EH (cell line): ENCODE results near the gene CYCS.
"Not testable (repeated sequence)": the region's sequence is repeated elsewhere in the genome, so short reads cannot be mapped to it uniquely, and the experiment has no call there.

Source experiments
- DNase-seq: peaks from one replicate; pipeline ENCODE4 v3.0.0-alpha.2; 2015; ENCODE audit warnings: low read depth

The CYCS gene

GRCh38 chr7:25118048-25118753 lies 6.9 kb downstream of the CYCS start:
- DNase-seq, result no peak

DNA sequence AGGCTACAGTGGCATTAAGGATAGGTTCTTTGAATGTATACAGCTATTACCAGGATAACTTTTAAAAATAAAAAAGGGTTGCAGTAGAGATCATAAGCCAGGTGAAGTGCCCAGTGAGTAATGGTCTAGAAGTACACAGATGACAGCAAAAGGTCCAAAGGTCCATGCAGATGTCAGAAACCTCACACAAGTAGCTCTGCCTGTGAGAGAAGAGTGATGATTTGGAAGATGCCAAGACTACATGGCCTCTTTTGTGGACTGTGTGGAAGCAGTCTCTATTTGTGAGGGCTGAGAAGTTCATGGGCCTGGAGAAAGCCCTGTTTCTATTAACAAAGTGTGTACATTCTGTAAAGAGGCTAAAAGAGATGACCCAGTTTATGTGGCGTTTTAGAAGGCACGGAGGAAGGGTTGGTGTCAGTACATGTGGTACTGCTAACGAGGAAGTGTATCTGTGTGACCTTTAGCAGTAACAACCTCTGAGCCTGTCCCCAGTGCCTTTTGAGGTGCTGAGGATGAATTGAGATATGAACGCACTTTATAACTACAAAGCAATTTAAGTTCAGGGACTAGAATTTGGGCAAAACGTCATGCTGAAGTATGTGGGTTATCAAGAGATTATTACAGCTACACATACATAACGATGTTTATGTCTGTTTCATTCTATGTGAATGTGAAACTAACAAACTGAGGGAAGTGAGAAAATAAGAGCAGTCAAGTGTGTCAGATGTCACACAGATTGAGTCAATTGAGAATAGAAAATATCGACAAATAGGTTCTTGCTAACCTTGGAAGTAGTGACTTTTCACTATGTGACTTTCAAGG lies 7.6 kb downstream of the CYCS start:
- no peak for DNase-seq

- no peak for DNase-seq
Observed at GRCh38 chr7:25116621-25117020, 8.4 kb downstream of the CYCS start.

- DNase-seq, result not testable (repeated sequence)
Observed at GRCh38 chr7:25110514-25110913, 14.5 kb downstream of the CYCS start.

GRCh38 chr7:25109276-25109675 lies 15.8 kb downstream of the CYCS start:
- no peak for DNase-seq

DNA sequence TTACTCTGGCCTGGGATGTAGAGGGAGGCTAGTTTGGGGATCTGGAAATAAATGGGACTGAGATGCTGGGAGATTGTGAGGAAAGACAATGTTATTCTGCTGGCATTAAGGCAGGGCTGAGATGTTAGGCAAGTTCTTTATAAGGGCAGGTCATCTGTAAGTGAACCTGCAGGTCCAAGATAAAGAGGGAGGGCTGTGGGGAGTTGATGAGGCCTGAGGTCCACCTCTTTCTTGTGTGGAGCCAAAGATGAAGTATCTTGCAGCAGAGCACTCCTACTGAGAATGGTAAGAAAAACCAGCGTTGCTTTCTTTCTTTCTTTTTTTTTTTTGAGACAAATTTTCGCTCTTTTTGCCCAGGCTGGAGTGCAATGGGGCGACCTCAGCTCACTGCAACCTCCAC lies 19.1 kb downstream of the CYCS start:
- no peak for DNase-seq

- DNase-seq, result no peak
Observed at GRCh38 chr7:25103773-25104172, 21.3 kb downstream of the CYCS start.

GRCh38 chr7:25101817-25102216 lies 23.2 kb downstream of the CYCS start:
- DNase-seq, result no peak

DNA sequence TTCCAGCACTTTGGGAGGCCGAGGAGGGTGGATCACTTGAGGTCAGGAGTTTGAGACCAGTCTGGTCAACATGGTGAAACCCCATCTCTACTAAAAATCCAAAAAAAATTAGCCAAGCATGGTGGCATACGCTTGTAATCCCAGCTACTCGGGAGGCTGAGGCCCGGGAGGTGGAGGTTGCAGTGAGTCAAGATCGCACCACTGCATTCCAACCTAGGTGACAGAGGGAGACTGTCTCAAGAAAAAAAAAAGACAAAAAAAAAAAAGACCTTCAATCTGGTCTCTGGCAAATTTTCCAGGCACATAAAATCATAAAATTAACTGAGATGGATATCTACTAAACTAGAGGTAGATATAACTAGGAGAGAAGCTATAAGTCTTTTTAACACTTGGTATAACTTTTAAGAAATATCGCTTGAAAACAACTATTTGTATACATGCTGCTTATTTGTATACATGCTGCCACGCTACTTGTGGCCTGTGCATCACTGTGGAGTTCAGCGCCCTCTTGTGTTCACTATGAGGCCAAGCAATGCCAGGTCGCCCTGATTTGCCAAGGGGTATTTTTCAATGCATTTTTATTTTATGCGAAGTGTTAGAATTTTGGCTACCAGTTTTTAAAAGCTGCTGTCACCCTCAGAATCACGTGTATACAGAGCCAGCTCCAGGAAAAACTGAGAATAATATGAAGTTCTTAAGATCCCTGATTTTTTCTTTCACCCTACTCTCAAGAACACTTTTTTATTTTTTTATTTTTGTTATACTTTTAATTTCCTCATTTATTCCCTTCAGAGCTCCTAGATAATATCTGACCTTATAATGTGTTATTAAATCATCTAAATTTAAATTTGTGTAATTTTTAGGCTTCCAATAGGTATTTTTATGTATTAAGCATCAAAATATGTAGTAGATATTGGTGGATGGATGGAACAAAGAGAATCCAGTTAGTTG lies 26.7 kb downstream of the CYCS start:
- DNase-seq, result peak; percentile 71

GRCh38 chr7:25095516-25096345 lies 29.3 kb downstream of the CYCS start:
- peak; percentile 23 for DNase-seq

- DNase-seq, result peak; percentile 81
Observed at GRCh38 chr7:25093268-25093826, 31.7 kb downstream of the CYCS start.

DNA sequence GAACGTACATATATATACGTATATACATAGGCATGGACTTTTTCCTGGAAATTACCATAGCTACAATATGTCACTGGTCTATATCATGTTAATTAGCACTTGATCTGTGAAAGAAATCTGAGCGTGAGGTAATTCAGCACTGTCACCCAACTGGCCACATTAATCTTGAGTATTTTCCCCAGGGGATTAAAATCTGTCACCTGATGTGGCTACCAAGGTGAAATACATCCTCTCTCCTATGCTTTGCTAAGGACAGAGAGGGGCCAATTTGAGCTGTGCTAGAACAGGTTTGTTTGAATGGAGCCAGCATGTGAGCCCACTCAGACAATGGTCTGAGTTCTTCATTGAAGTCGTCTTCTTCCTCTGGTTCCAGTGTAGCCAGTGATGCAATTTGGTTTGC lies 33.3 kb downstream of the CYCS start:
- DNase-seq, result no peak

GRCh38 chr7:25091176-25091575 lies 33.9 kb downstream of the CYCS start:
- no peak for DNase-seq

DNA sequence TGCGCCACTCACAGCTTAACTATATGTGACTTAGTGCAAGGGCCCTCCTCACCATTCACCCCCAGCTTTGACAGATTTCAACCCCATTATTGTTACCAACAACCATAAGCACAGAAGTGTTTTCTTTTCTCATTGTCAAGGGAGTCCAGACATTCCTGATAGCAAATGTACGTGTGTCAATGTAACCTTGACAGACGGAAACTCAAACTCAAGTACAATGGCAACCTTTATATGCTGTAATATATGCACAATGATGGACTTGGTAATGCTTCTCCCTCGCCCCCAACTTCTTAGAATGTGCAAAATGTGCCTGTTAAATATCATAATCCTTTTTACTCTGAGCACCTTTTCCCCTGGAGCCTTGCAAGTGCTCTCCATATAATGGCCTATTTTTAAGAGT lies 34.7 kb downstream of the CYCS start:
- no peak for DNase-seq

DNA sequence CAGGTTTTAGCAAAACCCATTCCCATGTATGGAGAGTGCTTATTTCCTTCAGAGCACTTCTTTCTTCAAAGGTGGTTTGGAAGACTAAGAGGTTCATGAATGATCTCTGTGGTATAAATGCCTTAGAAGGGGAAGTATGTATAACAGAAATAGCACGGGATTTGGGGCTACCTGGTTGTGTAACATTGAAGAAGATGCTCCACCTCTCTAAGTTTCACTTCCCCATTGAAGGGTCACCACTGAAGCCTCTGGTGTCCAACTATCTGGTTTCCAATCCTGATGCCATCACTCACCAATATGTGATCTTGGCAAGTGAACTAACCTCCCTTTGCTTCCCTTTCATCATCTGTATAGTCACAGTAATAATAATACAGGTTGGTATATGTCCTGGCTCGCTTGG lies 37.2 kb downstream of the CYCS start:
- no peak for DNase-seq

DNA sequence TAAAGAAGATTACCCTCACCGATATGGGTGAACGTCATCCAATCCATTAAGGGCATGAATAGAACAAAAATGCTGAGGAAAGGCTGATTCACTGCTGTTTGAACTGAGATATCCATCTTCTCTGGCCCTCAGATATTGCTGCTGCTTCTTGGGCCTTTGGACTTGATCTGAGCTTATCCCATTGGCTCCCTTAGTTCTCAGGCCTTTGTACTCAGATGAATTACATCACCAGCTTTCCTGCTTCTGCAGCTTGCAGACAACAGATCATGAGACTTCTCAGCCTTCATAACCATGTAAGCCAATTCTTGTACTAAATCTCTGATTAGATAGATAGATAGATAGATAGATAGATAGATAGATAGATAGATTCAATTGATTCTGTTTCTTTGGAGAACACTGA lies 40.2 kb downstream of the CYCS start:
- DNase-seq, result no peak

DNA sequence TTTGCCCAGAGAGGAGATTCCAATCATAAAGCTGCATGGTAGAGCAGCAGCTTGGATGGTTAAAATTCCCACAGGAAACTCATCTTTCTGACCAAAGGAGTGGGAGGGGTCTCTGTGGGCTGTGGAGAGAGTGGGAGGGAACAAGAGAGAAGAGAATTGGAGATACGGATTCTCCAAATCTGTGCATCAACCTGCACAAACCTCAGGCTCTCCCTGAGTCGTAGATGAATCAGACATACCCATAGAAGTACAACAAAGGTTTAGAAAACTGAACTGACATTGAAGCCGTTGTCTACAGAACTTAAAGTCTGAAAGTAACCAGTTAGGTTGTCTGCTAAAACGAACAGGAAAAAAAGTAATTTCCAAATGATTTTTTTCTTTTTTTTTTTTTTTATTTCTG lies 41.9 kb downstream of the CYCS start:
- DNase-seq, result no peak

- DNase-seq, result not testable (repeated sequence)
Observed at GRCh38 chr7:25082041-25082440, 43.0 kb downstream of the CYCS start.

DNA sequence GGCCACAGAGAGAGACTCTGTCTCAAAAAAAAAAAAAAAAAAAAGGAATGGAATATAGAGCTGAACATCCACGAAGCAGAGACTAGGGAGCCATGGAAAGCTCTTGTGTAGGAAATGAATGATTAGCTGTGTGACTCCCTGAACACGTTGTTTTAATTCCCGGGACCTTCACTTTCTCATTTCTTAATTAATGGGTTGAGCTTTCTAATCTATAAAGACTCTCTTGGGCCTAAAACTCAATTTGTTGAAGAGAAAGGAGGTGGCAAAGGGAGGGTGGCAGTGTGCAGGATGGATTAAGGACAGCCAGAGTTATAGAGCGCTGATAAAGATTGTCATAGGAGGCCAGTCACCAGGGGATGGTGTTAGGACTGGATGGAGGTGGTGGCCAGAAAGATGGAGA lies 48.0 kb downstream of the CYCS start:
- DNase-seq, result no peak

DNA sequence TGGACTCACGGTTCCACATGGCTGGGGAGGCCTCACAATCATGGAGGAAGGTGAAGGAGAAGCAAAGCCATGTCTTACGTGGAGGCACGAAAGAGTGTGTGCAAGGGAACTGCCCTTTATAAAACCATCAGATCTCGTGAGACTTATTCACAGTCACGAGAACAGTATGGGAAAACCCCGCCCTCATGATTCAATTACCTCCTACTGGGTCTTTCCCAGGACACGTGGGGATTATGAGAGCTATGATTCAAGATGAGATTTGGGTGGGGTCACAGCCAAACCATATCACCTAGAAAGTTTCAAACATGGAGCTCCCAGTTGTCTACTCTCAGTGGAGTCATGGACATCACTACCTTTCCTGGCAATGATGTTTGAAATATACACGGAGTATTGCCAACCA lies 49.6 kb downstream of the CYCS start:
- no peak for DNase-seq

DNA sequence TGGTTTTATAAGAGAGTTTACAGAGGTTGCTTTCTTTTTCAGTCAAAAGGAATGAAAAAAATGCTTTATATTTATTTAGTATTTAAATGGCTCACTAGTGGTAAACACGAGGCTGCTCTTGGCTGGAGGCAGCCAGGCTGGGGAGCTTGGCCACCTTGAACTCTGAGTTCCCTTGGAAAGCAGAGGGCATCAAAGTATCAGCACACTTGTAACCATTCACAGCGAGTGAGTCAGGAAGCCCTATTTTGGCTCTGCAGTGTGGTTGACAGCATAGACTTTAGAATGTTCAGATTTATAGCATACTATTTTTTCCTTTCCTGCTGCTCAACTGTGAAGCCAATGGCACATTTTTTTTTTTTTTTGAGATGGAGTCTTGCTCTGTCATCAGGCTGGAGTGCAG lies 51.6 kb downstream of the CYCS start:
- DNase-seq, result peak; percentile 90
